Mononuclear cell (primary cell): Measurements from ENCODE around the gene RNF224. TPM values are rescaled to one million over a fixed set of nuclear protein-coding genes. Genes with fewer than 3 reads are reported as not detected.
"Not testable (repeated sequence)": the region's sequence is repeated elsewhere in the genome, so short reads cannot be mapped to it uniquely, and the experiment has no call there.

Experiments used
- H3K27me3 ChIP-seq: 2 replicates; pipeline ENCODE4 v1.6.0; 2011; ENCODE audit warnings: low read length, control low read depth; ENCODE audit not compliant: insufficient read depth
- H3K4me1 ChIP-seq: 2 replicates; pipeline ENCODE4 v1.5.1; 2011; ENCODE audit warnings: mild to moderate bottlenecking, low read length, control low read depth; ENCODE audit not compliant: insufficient read depth
- H3K4me3 ChIP-seq: 2 replicates; pipeline ENCODE4 v1.5.1; 2011; ENCODE audit warnings: mild to moderate bottlenecking, low read length, moderate library complexity
- H3K9me3 ChIP-seq: 2 replicates; pipeline ENCODE4 v1.5.1; 2011; ENCODE audit warnings: low read depth, mild to moderate bottlenecking, control low read depth, low read length
- total RNA-seq: library from RNA; depleted of rRNA; stranded (reverse); fragments of >200 nt; gene quantifications from one replicate; pipeline ENCODE4 v1.2.3, GENCODE V29; 2012

The RNF224 gene
- total RNA-seq, 1 donor = 0.10 TPM

- H3K4me1 ChIP-seq = peaks cover 25% of the 10 kb centered on the region
- H3K4me3 ChIP-seq = peak within 1 kb of the TSS; percentile 88
- no peaks in the 10 kb centered on the region for H3K27me3 ChIP-seq
- no peaks in the 10 kb centered on the region for H3K9me3 ChIP-seq
These were observed 27.5 kb downstream of the RNF224 start, which contains the start of gene NELFB for GRCh38 chr9:137254624-137255447. Gene NELFB (plus strand): TSS chr9:137255327.

- H3K27me3 ChIP-seq = no peaks in the 10 kb centered on the region
These were observed 28.3 kb downstream of the RNF224 start for GRCh38 chr9:137255448-137256114.

GRCh38 chr9:137256362-137256761 is 29.1 kb downstream of the RNF224 start:
- no peak overlapping the region for H3K4me3 ChIP-seq

More at GRCh38 chr9:137255448-137256114, 28.3 kb downstream of the RNF224 start:
- Histone ChIP-seq H3K9me3 (no peaks in the 10 kb centered on the region), H3K4me3 (peak overlapping the region; percentile 88), H3K4me1 (peaks cover 25% of the 10 kb centered on the region)

GRCh38 chr9:137256856-137257255 is 29.6 kb downstream of the RNF224 start:
- H3K4me3 ChIP-seq = no peak overlapping the region
- no peaks in the 10 kb centered on the region for H3K27me3 ChIP-seq
- H3K4me1 ChIP-seq = peaks cover 25% of the 10 kb centered on the region
- H3K9me3 ChIP-seq = no peaks in the 10 kb centered on the region

More at GRCh38 chr9:137256362-137256761, 29.1 kb downstream of the RNF224 start:
- H3K27me3 ChIP-seq = no peaks in the 10 kb centered on the region
- no peaks in the 10 kb centered on the region for H3K9me3 ChIP-seq
- H3K4me1 ChIP-seq = peaks cover 25% of the 10 kb centered on the region

- not testable (repeated sequence) for H3K27me3 ChIP-seq, H3K4me1 ChIP-seq, H3K9me3 ChIP-seq, H3K4me3 ChIP-seq
These were observed 35.0 kb downstream of the RNF224 start for GRCh38 chr9:137262173-137262908.

GRCh38 chr9:137262909-137263285 is 35.6 kb downstream of the RNF224 start:
- Histone ChIP-seq H3K9me3 (no peaks in the 10 kb centered on the region), H3K27me3 (no peaks in the 10 kb centered on the region), H3K4me1 (peaks cover 5% of the 10 kb centered on the region), H3K4me3 (no peak overlapping the region)

- H3K4me3 ChIP-seq = no peak overlapping the region
- H3K4me1 ChIP-seq = peaks cover 10% of the 10 kb centered on the region
- no peaks in the 10 kb centered on the region for H3K9me3 ChIP-seq
- H3K27me3 ChIP-seq = no peaks in the 10 kb centered on the region
These were observed 36.2 kb downstream of the RNF224 start for GRCh38 chr9:137263506-137263905.

- Histone ChIP-seq H3K4me1 (peaks cover 15% of the 10 kb centered on the region), H3K9me3 (no peaks in the 10 kb centered on the region), H3K27me3 (no peaks in the 10 kb centered on the region), H3K4me3 (no peak overlapping the region)
These were observed 36.8 kb downstream of the RNF224 start for GRCh38 chr9:137264067-137264466.

- Histone ChIP-seq H3K27me3 (no peaks in the 10 kb centered on the region), H3K4me3 (no peak overlapping the region), H3K4me1 (peaks cover 16% of the 10 kb centered on the region), H3K9me3 (no peaks in the 10 kb centered on the region)
These were observed 38.3 kb downstream of the RNF224 start for GRCh38 chr9:137265496-137266161.

GRCh38 chr9:137266162-137266527 is 38.8 kb downstream of the RNF224 start:
- Histone ChIP-seq H3K4me3 (no peak overlapping the region), H3K27me3 (no peaks in the 10 kb centered on the region), H3K4me1 (peaks cover 19% of the 10 kb centered on the region), H3K9me3 (no peaks in the 10 kb centered on the region)

- peaks cover 20% of the 10 kb centered on the region for H3K4me1 ChIP-seq
- H3K9me3 ChIP-seq = no peaks in the 10 kb centered on the region
- no peaks in the 10 kb centered on the region for H3K27me3 ChIP-seq
- no peak overlapping the region for H3K4me3 ChIP-seq
These were observed 39.5 kb downstream of the RNF224 start for GRCh38 chr9:137266585-137267453.

- no peak overlapping the region for H3K4me3 ChIP-seq
- peaks cover 26% of the 10 kb centered on the region for H3K4me1 ChIP-seq
- no peaks in the 10 kb centered on the region for H3K27me3 ChIP-seq
- H3K9me3 ChIP-seq = no peaks in the 10 kb centered on the region
These were observed 40.6 kb downstream of the RNF224 start for GRCh38 chr9:137267933-137268355.

GRCh38 chr9:137268538-137269201 is 41.4 kb downstream of the RNF224 start:
- Histone ChIP-seq H3K27me3 (no peaks in the 10 kb centered on the region), H3K4me3 (no peak overlapping the region), H3K4me1 (peaks cover 26% of the 10 kb centered on the region), H3K9me3 (no peaks in the 10 kb centered on the region)
